ENCODE data around the gene TRIM56. TPM values are rescaled to one million over a fixed set of nuclear protein-coding genes. Genes with fewer than 3 reads are reported as not detected.

TRIM56 gene
- total RNA-seq, 1 donor from 2014 or later, result 22.2 TPM

DNA sequence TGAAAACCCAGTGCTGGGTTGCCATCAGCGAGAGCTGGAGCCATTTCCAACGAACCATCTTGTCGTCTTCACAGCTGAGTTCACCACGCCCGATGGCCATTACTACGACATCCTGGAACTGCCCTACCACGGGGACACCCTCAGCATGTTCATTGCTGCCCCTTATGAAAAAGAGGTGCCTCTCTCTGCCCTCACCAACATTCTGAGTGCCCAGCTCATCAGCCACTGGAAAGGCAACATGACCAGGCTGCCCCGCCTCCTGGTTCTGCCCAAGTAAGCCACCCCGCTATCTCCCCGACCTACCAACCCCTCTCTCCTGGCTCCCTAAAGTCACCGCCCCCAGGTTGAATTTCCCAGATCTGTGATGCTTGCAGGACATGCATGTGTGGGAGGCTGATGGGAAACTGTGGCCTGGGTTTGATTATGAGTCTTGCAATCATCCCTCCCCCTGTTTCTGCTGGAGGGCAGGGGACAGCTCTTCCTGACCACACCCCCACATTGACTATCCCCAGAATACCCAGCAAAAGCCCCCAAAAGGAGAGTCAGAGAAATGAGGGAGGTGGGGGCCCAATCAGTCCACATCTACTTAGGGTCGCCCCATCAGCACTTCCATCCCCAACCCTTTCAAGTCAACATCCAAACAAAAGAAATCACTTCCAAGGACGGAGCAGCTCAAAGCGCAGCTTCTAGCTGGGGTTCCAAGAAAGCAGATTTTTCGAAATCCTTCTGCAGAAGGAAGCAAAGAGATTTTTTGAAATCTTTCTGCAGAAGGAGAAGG is 48.5 kb downstream of the TRIM56 start:
- Mint-ChIP-seq H3K4me3 (no peak overlapping the region), H3K27me3 (peaks cover 14% of the 10 kb centered on the region), H3K4me1 (ENCODE audit: unreplicated experiment) (peaks cover 26% of the 10 kb centered on the region), H3K27ac (peak overlapping the region; percentile 69), H3K36me3 (no peaks in the 10 kb centered on the region), H3K9me3 (no peaks in the 10 kb centered on the region)
- TF ChIP-seq, protein P1, sequence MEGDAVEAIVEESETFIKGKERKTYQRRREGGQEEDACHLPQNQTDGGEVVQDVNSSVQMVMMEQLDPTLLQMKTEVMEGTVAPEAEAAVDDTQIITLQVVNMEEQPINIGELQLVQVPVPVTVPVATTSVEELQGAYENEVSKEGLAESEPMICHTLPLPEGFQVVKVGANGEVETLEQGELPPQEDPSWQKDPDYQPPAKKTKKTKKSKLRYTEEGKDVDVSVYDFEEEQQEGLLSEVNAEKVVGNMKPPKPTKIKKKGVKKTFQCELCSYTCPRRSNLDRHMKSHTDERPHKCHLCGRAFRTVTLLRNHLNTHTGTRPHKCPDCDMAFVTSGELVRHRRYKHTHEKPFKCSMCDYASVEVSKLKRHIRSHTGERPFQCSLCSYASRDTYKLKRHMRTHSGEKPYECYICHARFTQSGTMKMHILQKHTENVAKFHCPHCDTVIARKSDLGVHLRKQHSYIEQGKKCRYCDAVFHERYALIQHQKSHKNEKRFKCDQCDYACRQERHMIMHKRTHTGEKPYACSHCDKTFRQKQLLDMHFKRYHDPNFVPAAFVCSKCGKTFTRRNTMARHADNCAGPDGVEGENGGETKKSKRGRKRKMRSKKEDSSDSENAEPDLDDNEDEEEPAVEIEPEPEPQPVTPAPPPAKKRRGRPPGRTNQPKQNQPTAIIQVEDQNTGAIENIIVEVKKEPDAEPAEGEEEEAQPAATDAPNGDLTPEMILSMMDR (conservative IDR thresholded peaks at IDR 0.05), result no peak
- DNase-seq (ENCODE audit: extremely low spot score, unreplicated experiment), result no peak

DNA sequence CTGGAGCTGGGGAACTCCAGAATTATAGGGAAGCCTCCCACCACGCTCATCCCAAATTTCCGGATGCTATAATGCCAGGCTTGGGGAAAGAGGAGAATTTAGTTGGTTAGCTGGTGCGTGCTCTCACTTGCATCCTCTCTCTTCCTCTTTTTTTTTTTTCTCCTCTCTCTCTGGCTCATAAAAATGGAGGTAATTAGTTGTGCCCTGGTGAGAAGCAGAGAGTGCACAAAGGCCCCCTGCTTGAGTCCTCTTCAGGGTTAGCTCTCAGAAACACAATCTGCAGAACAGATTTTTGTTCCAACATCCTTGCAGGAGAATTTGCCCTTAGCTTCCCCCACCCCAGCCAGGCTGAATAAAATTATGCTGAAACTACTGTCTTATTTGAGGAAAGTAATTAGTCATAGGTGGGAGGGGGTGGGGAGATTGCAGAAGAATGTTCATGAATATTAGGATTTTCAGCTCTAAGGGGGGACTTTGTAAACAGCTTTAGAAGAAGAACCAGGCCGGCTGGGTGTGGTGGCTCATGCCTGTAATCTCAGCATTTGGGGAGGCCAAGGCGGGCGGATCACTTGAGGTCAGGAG is 49.2 kb downstream of the TRIM56 start:
- Mint-ChIP-seq H3K36me3 (no peaks in the 10 kb centered on the region), H3K9me3 (no peaks in the 10 kb centered on the region), H3K27me3 (peaks cover 14% of the 10 kb centered on the region), H3K4me1 (ENCODE audit: unreplicated experiment) (peaks cover 26% of the 10 kb centered on the region), H3K4me3 (no peak overlapping the region), H3K27ac (peak overlapping the region; percentile 32)
- DNase-seq (ENCODE audit: extremely low spot score, unreplicated experiment), result no peak
- TF ChIP-seq, protein P1 (conservative IDR thresholded peaks at IDR 0.05), result no peak

DNA sequence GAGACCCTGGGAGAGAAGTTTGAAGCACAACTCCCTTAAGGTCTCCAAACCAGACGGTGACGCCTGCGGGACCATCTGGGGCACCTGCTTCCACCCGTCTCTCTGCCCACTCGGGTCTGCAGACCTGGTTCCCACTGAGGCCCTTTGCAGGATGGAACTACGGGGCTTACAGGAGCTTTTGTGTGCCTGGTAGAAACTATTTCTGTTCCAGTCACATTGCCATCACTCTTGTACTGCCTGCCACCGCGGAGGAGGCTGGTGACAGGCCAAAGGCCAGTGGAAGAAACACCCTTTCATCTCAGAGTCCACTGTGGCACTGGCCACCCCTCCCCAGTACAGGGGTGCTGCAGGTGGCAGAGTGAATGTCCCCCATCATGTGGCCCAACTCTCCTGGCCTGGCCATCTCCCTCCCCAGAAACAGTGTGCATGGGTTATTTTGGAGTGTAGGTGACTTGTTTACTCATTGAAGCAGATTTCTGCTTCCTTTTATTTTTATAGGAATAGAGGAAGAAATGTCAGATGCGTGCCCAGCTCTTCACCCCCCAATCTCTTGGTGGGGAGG is 52.5 kb downstream of the TRIM56 start:
- H3K27me3 Mint-ChIP-seq, result peaks cover 11% of the 10 kb centered on the region
- H3K4me1 Mint-ChIP-seq (ENCODE audit: unreplicated experiment), result peaks cover 36% of the 10 kb centered on the region
- H3K27ac Mint-ChIP-seq, result peak overlapping the region; percentile 70
- TF ChIP-seq, protein P1 (conservative IDR thresholded peaks at IDR 0.05), result no peak
- H3K4me3 Mint-ChIP-seq, result no peak overlapping the region
- H3K36me3 Mint-ChIP-seq, result no peaks in the 10 kb centered on the region
- no peaks in the 10 kb centered on the region for H3K9me3 Mint-ChIP-seq
- no peak for DNase-seq (ENCODE audit: extremely low spot score, unreplicated experiment)

DNA sequence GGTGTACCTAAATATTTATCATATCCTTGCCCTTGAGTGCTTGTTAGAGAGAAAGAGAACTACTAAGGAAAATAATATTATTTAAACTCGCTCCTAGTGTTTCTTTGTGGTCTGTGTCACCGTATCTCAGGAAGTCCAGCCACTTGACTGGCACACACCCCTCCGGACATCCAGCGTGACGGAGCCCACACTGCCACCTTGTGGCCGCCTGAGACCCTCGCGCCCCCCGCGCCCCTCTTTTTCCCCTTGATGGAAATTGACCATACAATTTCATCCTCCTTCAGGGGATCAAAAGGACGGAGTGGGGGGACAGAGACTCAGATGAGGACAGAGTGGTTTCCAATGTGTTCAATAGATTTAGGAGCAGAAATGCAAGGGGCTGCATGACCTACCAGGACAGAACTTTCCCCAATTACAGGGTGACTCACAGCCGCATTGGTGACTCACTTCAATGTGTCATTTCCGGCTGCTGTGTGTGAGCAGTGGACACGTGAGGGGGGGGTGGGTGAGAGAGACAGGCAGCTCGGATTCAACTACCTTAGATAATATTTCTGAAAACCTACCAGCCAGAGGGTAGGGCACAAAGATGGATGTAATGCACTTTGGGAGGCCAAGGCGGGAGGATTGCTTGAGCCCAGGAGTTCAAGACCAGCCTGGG is 53.1 kb downstream of the TRIM56 start:
- no peak for DNase-seq (ENCODE audit: extremely low spot score, unreplicated experiment)
- H3K9me3 Mint-ChIP-seq, result no peaks in the 10 kb centered on the region
- no peaks in the 10 kb centered on the region for H3K36me3 Mint-ChIP-seq
- H3K4me1 Mint-ChIP-seq (ENCODE audit: unreplicated experiment), result peaks cover 33% of the 10 kb centered on the region
- TF ChIP-seq, protein P1 (conservative IDR thresholded peaks at IDR 0.05), result peak; percentile 90
- peaks cover 14% of the 10 kb centered on the region for H3K27me3 Mint-ChIP-seq
- peak overlapping the region; percentile 70 for H3K27ac Mint-ChIP-seq
- peak overlapping the region; percentile 71 for H3K4me3 Mint-ChIP-seq

DNA sequence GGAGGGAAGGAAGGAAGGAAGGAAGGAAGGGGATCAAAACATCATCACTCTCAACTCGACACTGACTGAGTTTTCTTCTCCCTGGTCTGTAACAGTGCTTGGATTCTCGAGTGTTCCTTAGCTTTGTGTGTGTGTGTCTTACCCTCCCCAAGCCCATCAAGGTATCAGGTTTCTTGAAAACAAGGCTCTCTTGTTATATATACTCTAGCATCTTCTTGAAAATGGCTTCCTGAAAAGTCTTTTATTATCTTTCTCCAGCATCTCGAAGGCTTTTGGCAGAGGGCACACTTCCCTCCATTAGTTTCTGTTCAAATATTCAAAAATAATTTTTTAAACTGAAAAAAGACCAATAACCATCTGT is 55.0 kb downstream of the TRIM56 start:
- Mint-ChIP-seq H3K27ac (no peak overlapping the region), H3K4me3 (no peak overlapping the region), H3K36me3 (no peaks in the 10 kb centered on the region), H3K4me1 (ENCODE audit: unreplicated experiment) (peaks cover 19% of the 10 kb centered on the region), H3K27me3 (peaks cover 15% of the 10 kb centered on the region), H3K9me3 (no peaks in the 10 kb centered on the region)
- TF ChIP-seq, protein P1 (conservative IDR thresholded peaks at IDR 0.05), result no peak
- no peak for DNase-seq (ENCODE audit: extremely low spot score, unreplicated experiment)

All from type B pancreatic cell (in vitro differentiated cells).